ENCODE data around the gene GPX4. TPM values are rescaled to one million over a fixed set of nuclear protein-coding genes. Genes with fewer than 3 reads are reported as not detected.

GPX4 gene, protein sequence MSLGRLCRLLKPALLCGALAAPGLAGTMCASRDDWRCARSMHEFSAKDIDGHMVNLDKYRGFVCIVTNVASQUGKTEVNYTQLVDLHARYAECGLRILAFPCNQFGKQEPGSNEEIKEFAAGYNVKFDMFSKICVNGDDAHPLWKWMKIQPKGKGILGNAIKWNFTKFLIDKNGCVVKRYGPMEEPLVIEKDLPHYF
- total RNA-seq: 100 to 1,000 TPM; 154 to 316 TPM

DNA sequence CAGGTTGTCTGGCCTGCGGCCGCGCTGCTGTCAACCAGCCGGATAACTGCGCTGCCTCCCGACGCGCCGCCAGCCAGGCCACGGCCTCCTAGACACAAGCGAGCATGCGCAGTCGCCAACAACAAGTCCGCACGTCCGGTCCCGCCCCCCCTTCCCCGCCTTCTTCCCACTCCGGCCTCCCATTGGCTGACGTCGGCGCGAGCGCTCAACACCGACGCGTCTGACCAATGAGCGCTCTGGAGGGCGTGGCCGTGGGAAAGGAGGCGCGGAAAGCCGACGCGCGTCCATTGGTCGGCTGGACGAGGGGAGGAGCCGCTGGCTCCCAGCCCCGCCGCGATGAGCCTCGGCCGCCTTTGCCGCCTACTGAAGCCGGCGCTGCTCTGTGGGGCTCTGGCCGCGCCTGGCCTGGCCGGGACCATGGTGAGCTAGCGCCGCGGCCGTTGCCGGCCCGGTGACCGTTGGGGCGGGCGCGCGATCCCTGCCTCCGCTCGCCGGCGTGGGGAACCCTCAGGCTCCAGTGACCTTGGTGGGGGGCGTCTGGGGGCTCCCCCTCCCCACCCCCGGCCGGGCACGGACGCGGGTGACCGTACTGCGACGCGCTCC is at the start of gene GPX4:
Gene GPX4 (plus strand): TSS at position 287 of the 603 bp plus-strand sequence. CDS start 50 bp downstream, at position 337.
- ATAC-seq: peak; percentile 67 to 74
- Mint-ChIP-seq H3K9me3 (peaks cover 0 to 6% of the 10 kb centered on the region in 2 donors), H3K36me3 (peaks cover 0 to 9% of the 10 kb centered on the region in 2 donors), H3K27ac (peak within 1 kb of the TSS; percentile 83 to 96)
- DNase-seq (ENCODE audit: low spot score in 2 of 2): peak; percentile 96 to 98

DNA sequence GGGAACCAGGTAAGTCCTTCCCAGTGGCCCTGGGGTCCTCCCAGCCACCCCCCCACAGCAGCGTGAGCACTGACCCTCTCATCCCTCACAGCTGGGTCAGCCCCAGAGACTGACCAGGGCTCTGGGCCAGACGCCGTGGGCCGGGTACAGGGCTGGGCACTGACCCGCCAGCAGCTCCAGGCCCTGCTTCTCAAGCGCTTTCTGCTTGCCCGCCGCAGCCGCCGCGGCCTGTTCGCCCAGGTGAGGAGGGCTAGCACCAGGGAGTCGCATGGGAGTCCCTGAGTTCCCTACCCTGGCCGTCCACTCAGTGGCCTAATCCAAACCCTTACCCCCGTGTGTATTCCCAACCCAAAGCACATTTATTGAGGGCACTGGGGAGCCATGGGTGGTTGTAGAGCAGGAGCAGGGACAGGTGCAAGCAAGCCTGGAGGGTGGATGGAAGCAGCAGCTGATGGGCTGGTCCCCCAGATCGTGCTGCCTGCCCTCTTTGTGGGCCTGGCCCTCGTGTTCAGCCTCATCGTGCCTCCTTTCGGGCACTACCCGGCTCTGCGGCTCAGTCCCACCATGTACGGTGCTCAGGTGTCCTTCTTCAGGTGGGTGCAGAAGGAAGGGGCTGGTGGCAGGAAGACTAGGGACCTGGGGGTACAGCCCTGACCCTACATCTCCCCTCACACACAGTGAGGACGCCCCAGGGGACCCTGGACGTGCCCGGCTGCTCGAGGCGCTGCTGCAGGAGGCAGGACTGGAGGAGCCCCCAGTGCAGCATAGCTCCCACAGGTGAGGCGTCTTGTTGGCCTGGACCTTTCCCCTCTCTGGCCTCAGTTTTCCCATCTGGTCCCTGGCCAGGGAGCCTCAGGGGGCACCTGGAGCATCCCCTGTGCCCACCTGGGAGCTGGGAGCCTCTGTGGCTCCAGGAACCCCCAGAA is 49.4 kb upstream of the GPX4 start:
- Mint-ChIP-seq H3K27ac (no peak overlapping the region), H3K36me3 (peaks cover 16 to 26% of the 10 kb centered on the region in 2 donors), H3K9me3 (peaks cover 0 to 7% of the 10 kb centered on the region in 2 donors)
- ATAC-seq (no peak), DNase-seq (ENCODE audit: low spot score in 2 of 2) (no peak)

DNA sequence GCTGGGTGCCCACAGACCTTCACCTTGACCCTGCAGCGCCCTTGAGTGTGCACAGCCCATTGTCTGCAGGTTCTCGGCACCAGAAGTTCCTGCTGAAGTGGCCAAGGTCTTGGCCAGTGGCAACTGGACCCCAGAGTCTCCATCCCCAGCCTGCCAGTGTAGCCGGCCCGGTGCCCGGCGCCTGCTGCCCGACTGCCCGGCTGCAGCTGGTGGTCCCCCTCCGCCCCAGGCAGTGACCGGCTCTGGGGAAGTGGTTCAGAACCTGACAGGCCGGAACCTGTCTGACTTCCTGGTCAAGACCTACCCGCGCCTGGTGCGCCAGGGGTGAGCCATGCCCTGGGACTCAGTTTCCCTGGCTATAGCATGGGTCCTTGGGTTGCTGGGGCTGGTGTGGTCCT is 48.8 kb upstream of the GPX4 start:
- no peak for ATAC-seq
- H3K27ac Mint-ChIP-seq: no peak overlapping the region
- no peak for DNase-seq (ENCODE audit: low spot score in 2 of 2)
- H3K9me3 Mint-ChIP-seq: peaks cover 0 to 7% of the 10 kb centered on the region in 2 donors
- peaks cover 16 to 26% of the 10 kb centered on the region in 2 donors for H3K36me3 Mint-ChIP-seq

DNA sequence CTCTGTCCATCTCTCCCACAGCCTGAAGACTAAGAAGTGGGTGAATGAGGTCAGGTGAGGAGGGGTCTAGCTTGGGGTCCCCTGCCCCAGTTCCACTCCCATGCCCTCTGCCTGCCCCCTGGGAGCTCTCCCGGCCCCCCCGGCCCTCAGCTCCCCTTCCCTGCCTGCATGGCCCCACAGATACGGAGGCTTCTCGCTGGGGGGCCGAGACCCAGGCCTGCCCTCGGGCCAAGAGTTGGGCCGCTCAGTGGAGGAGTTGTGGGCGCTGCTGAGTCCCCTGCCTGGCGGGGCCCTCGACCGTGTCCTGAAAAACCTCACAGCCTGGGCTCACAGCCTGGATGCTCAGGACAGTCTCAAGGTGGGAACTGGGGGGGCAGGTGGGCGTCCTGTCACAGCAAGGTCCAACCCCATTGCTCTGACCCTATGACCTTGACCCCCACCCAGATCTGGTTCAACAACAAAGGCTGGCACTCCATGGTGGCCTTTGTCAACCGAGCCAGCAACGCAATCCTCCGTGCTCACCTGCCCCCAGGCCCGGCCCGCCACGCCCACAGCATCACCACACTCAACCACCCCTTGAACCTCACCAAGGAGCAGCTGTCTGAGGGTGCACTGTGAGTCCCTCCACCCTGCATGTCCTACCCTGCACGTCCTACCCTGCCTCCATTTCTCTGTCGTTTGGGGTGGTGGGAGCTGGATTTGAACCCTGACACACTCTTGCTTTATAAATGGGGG is 47.7 kb upstream of the GPX4 start:
- Mint-ChIP-seq H3K27ac (no peak overlapping the region), H3K36me3 (peaks cover 16 to 26% of the 10 kb centered on the region in 2 donors), H3K9me3 (peaks cover 0 to 7% of the 10 kb centered on the region in 2 donors)
- ATAC-seq (no peak), DNase-seq (ENCODE audit: low spot score in 2 of 2) (no peak)

DNA sequence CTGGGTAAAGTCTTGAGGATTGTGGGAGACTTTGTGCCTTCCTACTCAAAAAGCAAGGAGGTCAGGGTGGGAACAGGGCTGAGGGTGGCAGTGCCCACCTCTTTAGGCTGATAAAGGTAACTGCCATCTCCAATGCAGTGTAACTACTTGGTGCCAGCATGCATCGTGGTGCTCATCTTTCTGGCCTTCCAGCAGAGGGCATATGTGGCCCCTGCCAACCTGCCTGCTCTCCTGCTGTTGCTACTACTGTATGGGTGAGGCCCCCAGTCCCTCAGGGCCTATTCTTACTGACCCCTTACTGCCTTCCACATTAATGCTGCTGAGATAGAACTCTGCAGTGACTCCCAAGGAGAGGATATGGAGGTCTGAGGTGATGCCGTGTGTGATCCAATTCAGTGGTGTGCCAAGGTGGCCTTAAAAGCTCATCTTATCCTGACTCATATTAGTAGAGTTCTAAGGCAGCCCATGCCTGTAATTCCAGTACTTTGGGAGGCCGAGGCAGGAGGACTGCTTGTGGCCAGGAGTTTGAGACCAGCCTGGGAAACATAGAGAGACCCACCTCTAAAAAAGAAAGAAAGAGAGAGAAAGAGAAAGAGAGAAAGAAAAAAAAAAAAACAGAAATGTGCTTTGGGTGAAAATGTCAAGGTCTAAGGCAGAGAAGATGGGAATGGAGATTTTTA is 46.5 kb upstream of the GPX4 start:
- Mint-ChIP-seq H3K27ac (peak overlapping the region; percentile 11 to 70), H3K36me3 (peaks cover 16 to 26% of the 10 kb centered on the region in 2 donors), H3K9me3 (peaks cover 0 to 7% of the 10 kb centered on the region in 2 donors)
- ATAC-seq: peak; percentile 46 to 63
- DNase-seq (ENCODE audit: low spot score in 2 of 2): no peak

DNA sequence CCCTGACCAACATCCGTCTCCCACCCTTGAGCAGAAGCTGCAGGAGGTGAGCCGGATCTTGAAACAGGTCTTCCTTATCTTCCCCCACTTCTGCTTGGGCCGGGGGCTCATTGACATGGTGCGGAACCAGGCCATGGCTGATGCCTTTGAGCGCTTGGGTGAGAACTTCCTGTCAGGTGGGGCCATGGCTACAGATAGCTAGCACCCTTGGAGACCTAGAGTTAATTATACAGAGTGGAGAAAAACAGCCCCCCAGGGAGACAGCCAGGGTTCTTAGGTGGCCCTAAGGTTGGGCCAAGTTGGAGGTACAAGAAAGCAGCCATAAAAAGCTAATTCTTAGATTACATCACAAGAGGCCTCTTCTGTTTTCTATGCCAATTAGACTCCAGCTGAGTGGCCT is 45.7 kb upstream of the GPX4 start:
- Mint-ChIP-seq H3K27ac (no peak overlapping the region), H3K36me3 (peaks cover 16 to 26% of the 10 kb centered on the region in 2 donors), H3K9me3 (peaks cover 0 to 7% of the 10 kb centered on the region in 2 donors)
- DNase-seq (ENCODE audit: low spot score in 2 of 2): no peak
- ATAC-seq: no peak

DNA sequence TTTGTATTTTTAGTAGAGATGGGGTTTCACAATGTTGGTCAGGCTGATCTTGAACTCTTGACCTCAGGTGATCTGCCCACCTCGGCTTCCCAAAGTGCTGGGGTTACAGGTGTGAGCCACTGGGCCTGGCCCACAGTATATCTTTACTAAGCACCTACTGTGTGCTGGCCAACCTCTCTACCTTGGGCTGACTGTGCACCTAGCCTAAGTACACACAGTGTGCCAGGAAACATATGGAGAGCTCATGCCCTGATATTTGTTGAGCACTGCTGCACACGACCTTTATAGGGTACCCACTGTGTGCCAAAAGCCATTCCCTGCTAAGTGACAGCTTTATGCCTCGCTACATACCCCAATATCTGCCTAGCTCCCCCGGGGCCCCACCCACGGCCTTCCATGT is 43.1 kb upstream of the GPX4 start:
- ATAC-seq (no peak), DNase-seq (ENCODE audit: low spot score in 2 of 2) (no peak)
- H3K36me3 Mint-ChIP-seq: peaks cover 16 to 26% of the 10 kb centered on the region in 2 donors
- H3K27ac Mint-ChIP-seq: no peak overlapping the region
- peaks cover 0 to 7% of the 10 kb centered on the region in 2 donors for H3K9me3 Mint-ChIP-seq

DNA sequence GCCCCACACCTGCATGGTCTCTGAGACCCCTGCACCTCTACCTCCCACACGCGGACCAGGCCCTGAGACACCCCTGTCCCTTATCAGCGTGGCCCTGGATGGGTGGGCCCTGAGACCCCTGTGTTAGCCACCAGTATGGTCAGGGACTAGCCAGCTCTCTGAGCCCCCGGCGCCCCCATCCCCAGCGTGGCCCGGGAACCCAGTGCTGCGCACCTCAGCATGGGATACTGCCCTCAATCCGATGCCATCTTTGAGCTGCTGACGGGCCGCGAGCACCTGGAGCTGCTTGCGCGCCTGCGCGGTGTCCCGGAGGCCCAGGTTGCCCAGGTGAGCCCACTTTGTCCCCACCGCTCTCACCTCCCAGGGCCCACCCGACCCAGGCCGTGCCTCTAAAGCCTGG is 41.8 kb upstream of the GPX4 start:
- H3K27ac Mint-ChIP-seq: no peak overlapping the region
- peaks cover 0 to 4% of the 10 kb centered on the region in 2 donors for H3K9me3 Mint-ChIP-seq
- DNase-seq (ENCODE audit: low spot score in 2 of 2) (no peak), ATAC-seq (no peak)
- peaks cover 10 to 16% of the 10 kb centered on the region in 2 donors for H3K36me3 Mint-ChIP-seq

DNA sequence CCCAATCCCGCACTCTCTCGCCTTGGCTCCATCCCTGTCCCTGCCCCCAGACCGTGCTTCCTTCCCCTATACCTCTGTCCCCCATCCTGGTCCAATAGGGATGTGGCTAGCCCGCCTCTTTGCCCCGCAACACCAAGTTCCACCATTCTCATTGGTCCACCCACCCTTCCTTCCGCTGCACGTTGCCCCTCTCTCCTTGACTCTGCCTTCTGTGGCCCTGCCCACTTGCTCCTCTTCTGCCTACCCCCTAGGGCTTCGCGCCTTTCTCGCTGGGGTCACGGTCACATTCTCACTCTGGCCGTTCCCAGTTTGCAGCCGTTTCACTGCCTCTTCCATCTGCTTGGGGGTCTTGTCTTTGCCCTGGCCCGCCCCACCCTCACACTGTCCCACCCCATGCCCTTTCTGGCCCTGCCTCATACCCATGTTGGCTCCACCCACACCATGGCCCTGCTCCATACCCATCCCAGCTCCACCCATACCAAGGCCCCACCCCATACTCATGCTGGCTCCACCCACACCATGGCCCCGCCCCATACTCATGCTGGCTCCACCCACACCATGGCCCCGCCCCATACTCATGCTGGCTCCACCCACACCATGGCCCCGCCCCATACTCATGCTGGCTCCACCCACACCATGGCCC is 41.3 kb upstream of the GPX4 start:
- ATAC-seq: peak in 1 of 2 donors; percentile 21
- H3K36me3 Mint-ChIP-seq: peaks cover 7 to 10% of the 10 kb centered on the region in 2 donors
- peaks cover 0 to under 1% of the 10 kb centered on the region in 2 donors for H3K9me3 Mint-ChIP-seq
- DNase-seq (ENCODE audit: low spot score in 2 of 2): peak in 1 of 2 donors; percentile 58
- H3K27ac Mint-ChIP-seq: no peak overlapping the region

DNA sequence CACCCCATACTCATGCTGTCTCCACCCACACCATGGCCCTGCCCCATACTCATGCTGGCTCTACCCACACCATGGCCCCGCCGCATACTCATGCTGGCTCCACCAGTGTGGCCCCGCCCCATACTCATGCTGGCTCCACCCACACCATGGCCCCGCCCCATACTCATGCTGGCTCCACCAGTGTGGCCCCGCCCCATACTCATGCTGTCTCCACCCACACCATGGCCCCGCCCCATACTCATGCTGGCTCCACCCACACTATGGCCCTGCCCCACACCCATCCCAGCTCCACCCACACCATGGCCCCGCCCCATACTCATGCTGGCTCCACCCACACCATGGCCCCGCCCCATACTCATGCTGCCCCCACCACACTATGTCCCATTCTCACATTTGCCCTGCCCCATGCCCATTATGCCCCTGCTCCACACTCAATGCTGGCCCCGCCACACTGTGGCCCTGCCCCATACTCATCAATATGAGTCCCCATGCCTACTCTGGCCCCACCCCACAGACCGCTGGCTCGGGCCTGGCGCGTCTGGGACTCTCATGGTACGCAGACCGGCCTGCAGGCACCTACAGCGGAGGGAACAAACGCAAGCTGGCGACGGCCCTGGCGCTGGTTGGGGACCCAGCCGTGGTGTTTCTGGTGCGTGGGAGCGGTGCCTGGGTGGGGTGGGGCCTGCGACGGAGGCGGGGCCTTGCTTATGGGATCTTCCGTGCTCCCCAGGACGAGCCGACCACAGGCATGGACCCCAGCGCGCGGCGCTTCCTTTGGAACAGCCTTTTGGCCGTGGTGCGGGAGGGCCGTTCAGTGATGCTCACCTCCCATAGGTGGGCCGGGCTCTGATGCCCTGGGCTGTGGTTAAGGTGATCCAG is 40.5 kb upstream of the GPX4 start:
- DNase-seq (ENCODE audit: low spot score in 2 of 2) (peak in 1 of 2 donors; percentile 72), ATAC-seq (peak in 1 of 2 donors; percentile 26)
- Mint-ChIP-seq H3K9me3 (no peaks in the 10 kb centered on the region), H3K36me3 (peaks cover 0 to 3% of the 10 kb centered on the region in 2 donors), H3K27ac (no peak overlapping the region)

DNA sequence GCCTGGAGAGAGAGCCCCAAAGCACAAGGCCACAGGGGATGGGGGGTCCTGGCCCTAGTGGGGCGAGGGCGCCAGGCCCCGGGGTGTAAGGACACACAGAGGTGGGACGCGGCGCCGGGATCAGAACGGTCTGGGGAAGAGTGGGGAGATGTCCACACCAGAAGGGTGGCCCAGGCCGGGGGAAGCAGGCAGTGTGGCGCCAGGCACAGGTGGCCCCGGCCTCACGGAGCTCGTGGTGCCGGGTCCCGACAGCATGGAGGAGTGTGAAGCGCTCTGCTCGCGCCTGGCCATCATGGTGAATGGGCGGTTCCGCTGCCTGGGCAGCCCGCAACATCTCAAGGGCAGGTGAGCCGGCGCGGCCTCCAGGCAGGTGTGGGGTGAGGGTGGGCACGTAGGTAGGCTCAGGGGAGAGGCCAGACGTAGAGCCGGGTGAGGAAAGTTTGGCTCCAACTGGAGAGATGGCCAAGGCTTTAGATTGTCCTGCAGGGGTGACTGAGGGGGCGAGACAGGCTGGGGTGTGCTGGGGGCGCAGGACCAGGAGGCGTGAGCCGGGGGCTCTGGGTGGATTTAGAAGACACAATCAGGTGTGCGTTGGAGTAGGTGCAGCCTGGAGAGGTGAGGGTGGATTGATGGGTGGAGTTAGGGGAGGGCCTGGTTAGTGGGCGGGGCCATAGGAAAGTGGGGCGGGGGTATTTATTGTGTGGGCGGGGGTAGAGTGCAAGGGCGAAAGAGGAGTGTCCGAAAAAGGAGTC is 39.7 kb upstream of the GPX4 start:
- Mint-ChIP-seq H3K9me3 (no peaks in the 10 kb centered on the region), H3K27ac (no peak overlapping the region), H3K36me3 (peaks cover 7% of the 10 kb centered on the region in 2 donors)
- ATAC-seq (no peak), DNase-seq (ENCODE audit: low spot score in 2 of 2) (no peak)

DNA sequence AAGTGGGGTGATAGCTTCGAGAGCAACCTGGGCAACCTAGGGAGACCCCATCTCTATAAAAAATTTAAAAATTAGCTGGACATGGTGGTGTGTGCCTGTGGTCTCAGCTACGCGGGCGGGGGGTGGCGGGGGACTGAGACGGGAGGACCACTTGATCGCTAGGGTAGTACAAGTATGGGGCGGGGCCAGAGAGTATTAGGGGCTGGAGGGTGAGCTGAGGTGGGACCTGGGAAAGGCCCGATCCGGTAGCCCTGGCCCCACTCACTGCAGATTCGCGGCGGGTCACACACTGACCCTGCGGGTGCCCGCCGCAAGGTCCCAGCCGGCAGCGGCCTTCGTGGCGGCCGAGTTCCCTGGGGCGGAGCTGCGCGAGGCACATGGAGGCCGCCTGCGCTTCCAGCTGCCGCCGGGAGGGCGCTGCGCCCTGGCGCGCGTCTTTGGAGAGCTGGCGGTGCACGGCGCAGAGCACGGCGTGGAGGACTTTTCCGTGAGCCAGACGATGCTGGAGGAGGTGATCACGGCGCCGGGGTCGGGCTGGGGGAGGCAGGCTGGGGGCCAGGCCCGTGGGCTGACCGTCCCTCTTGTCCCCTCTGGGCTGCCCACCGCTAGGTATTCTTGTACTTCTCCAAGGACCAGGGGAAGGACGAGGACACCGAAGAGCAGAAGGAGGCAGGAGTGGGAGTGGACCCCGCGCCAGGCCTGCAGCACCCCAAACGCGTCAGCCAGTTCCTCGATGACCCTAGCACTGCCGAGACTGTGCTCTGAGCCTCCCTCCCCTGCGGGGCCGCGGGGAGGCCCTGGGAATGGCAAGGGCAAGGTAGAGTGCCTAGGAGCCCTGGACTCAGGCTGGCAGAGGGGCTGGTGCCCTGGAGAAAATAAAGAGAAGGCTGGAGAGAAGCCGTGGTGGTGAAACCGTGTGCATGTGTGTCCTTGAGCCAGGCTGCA is 38.9 kb upstream of the GPX4 start:
- ATAC-seq (peak in 1 of 2 donors; percentile 42), DNase-seq (ENCODE audit: low spot score in 2 of 2) (peak in 1 of 2 donors; percentile 80)
- Mint-ChIP-seq H3K27ac (no peak overlapping the region), H3K9me3 (no peaks in the 10 kb centered on the region), H3K36me3 (peaks cover 13% of the 10 kb centered on the region in 2 donors)

DNA sequence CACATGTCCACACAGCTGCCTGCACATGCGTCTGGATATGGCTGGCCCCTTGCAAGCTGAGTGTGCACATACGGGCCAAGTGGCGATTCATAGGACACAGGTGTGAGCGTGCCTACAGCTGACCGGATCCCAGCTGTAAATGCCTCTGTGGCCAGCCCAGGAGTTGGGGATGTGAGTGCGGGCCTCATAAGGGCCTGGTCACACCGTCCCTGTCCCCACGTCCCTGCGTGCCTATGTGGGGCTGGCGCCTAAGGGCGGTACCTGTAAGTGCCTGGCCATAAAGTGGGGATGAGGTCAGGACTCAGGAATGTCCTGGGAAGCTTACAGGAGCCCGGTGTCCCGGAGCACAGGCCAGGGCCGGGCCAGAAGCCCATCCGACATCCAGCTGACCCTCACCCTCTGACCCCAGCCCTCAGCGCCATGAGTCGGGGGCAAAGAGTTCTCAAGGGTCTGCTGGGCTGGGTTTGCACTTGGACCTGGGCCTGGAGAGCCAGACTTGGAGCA is 38.1 kb upstream of the GPX4 start:
- Mint-ChIP-seq H3K36me3 (peaks cover 13% of the 10 kb centered on the region in 2 donors), H3K27ac (no peak overlapping the region), H3K9me3 (no peaks in the 10 kb centered on the region)
- no peak for DNase-seq (ENCODE audit: low spot score in 2 of 2)
- ATAC-seq: no peak
